ENCODE measurements around the gene ZBP1.

The ZBP1 gene

GRCh38 chr20:57656821-57657534 lies 36.8 kb upstream of the ZBP1 start:
- no peak for TF ChIP-seq CTCF (IDR thresholded peaks at IDR 0.05)

- TF ChIP-seq CTCF (IDR thresholded peaks at IDR 0.05), result no peak
These were observed 36.1 kb upstream of the ZBP1 start for GRCh38 chr20:57656252-57656820.

GRCh38 chr20:57655809-57656155 lies 35.6 kb upstream of the ZBP1 start:
- no peak for TF ChIP-seq CTCF (IDR thresholded peaks at IDR 0.05)

GRCh38 chr20:57654998-57655808 lies 35.0 kb upstream of the ZBP1 start:
- no peak for TF ChIP-seq CTCF (IDR thresholded peaks at IDR 0.05)

GRCh38 chr20:57654363-57654997 lies 34.3 kb upstream of the ZBP1 start:
- TF ChIP-seq CTCF (IDR thresholded peaks at IDR 0.05), result peak; percentile 87

GRCh38 chr20:57653910-57654309 lies 33.7 kb upstream of the ZBP1 start:
- no peak for TF ChIP-seq CTCF (IDR thresholded peaks at IDR 0.05)

- TF ChIP-seq CTCF (IDR thresholded peaks at IDR 0.05), result no peak
These were observed 33.3 kb upstream of the ZBP1 start for GRCh38 chr20:57653546-57653900.

All from LNCAP (cell line).